Renal pelvis (tissue), 12 donors: ENCODE data around the gene KCNH2. TPM values are rescaled to one million over a fixed set of nuclear protein-coding genes. Genes with fewer than 3 reads are reported as not detected.
"Not testable (repeated sequence)": the region's sequence is repeated elsewhere in the genome, so short reads cannot be mapped to it uniquely, and the experiment has no call there.

Experiments used
- DNase-seq: peaks from one replicate; pipeline ENCODE4 v3.0.0-alpha.2; 2013
- long read RNA-seq, 16 experiments: transcript quantifications; one replicate each; lab custom pipeline, GENCODE V29; 2026
- polyA plus RNA-seq, 3 donors: library from polyadenylated mRNA; unstranded; fragments of 120-200 nt; gene quantifications; one replicate each; pipeline ENCODE4 v1.2.1, GENCODE V29; 2013; ENCODE audit not compliant: insufficient read length in 3 of 3

The KCNH2 gene
- 10 to 100 TPM; 16.9 to 22.5 (median 21.0) TPM for polyA plus RNA-seq
- long read RNA-seq, donor 1, partial matches to known transcripts, result 0 of 3 reads
- long read RNA-seq, donor 1, other reads (novel, unspliced or antisense), result 0 of 3 reads
- long read RNA-seq, donor 2, partial matches to known transcripts, result 5 of 10 reads
- long read RNA-seq, donor 2, other reads (novel, unspliced or antisense), result 0 of 10 reads
- long read RNA-seq, donor 3, partial matches to known transcripts, result 0 of 1 reads
- long read RNA-seq, donor 3, other reads (novel, unspliced or antisense), result 0 of 1 reads
- long read RNA-seq, donor 4, full-length matches to known transcripts, result 8 of 8 reads
- long read RNA-seq, donor 4, partial matches to known transcripts, result 0 of 8 reads
- long read RNA-seq, donor 4, other reads (novel, unspliced or antisense), result 0 of 8 reads
- long read RNA-seq, donor 5, partial matches to known transcripts, result 6 of 7 reads
- long read RNA-seq, donor 5, other reads (novel, unspliced or antisense), result 0 of 7 reads
- long read RNA-seq, donor 6, partial matches to known transcripts, result 0 of 1 reads
- long read RNA-seq, donor 6, other reads (novel, unspliced or antisense), result 0 of 1 reads
- long read RNA-seq, donor 7, full-length matches to known transcripts, result 11 of 11 reads
- long read RNA-seq, donor 7, partial matches to known transcripts, result 0 of 11 reads
- long read RNA-seq, donor 7, other reads (novel, unspliced or antisense), result 0 of 11 reads
- long read RNA-seq, donor 8, partial matches to known transcripts, result 0 of 2 reads
- long read RNA-seq, donor 8, other reads (novel, unspliced or antisense), result 0 of 2 reads
- long read RNA-seq, donor 9, full-length matches to known transcripts, result 3 of 3 reads
- long read RNA-seq, donor 9, partial matches to known transcripts, result 0 of 3 reads
- long read RNA-seq, donor 9, other reads (novel, unspliced or antisense), result 0 of 3 reads
- long read RNA-seq, donor 10, partial matches to known transcripts, result 5 of 8 reads
- long read RNA-seq, donor 10, other reads (novel, unspliced or antisense), result 0 of 8 reads
- long read RNA-seq, donor 11, partial matches to known transcripts, result 0 of 2 reads
- long read RNA-seq, donor 11, other reads (novel, unspliced or antisense), result 0 of 2 reads
- long read RNA-seq, donor 12, full-length matches to known transcripts, result 4 of 9 reads
- long read RNA-seq, donor 12, partial matches to known transcripts, result 5 of 9 reads
- long read RNA-seq, donor 12, other reads (novel, unspliced or antisense), result 0 of 9 reads
- long read RNA-seq, donor 13, partial matches to known transcripts, result 0 of 1 reads
- long read RNA-seq, donor 13, other reads (novel, unspliced or antisense), result 0 of 1 reads
- long read RNA-seq, donor 14, partial matches to known transcripts, result 0 of 7 reads
- long read RNA-seq, donor 14, other reads (novel, unspliced or antisense), result 0 of 7 reads
- long read RNA-seq, donor 15, partial matches to known transcripts, result 0 of 7 reads
- long read RNA-seq, donor 15, other reads (novel, unspliced or antisense), result 0 of 7 reads
- long read RNA-seq, donor 16, full-length matches to known transcripts, result 8 of 8 reads
- long read RNA-seq, donor 16, partial matches to known transcripts, result 0 of 8 reads
- long read RNA-seq, donor 16, other reads (novel, unspliced or antisense), result 0 of 8 reads

DNA sequence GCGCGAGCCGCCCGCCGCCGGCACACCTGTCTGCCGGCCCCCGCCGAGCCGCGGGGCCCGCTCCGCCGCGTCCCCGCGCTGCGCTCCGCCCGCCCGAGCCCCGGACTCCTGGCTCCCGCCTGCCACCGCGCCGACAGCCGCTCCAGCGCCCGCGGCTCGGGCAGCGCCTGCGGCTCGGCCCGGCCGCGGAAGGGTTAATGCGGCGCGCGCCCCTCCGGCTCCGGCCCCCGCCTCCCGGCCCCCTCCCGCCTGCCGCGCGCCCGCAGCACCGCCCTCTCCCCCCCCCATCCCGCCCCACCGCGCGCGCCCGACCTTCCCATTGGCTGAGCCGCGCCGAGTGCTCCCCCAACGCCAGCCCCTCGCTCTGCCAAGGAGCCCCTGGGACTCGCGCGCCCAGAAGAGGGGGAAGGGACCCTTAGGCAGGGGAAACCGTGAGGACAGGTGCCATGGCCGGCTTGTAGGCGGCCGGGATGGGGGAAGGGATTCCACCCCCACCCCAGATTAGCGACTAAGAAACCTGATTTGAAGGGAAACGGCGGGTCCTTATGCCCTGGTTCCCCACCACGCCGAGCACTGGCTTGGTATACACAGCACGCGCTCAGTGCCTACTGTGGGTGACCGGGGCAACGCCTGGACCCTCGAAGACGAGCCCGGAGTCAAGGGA is at the start of gene KCNH2:
KCNH2 (minus strand) TSS at position 196 of the 664 bp plus-strand sequence. CDS start 408 bp downstream, outside the sequence.
- no peak for DNase-seq

GRCh38 chr7:151027728-151028130 is 49.6 kb upstream of the KCNH2 start:
- DNase-seq, result not testable (repeated sequence)

DNA sequence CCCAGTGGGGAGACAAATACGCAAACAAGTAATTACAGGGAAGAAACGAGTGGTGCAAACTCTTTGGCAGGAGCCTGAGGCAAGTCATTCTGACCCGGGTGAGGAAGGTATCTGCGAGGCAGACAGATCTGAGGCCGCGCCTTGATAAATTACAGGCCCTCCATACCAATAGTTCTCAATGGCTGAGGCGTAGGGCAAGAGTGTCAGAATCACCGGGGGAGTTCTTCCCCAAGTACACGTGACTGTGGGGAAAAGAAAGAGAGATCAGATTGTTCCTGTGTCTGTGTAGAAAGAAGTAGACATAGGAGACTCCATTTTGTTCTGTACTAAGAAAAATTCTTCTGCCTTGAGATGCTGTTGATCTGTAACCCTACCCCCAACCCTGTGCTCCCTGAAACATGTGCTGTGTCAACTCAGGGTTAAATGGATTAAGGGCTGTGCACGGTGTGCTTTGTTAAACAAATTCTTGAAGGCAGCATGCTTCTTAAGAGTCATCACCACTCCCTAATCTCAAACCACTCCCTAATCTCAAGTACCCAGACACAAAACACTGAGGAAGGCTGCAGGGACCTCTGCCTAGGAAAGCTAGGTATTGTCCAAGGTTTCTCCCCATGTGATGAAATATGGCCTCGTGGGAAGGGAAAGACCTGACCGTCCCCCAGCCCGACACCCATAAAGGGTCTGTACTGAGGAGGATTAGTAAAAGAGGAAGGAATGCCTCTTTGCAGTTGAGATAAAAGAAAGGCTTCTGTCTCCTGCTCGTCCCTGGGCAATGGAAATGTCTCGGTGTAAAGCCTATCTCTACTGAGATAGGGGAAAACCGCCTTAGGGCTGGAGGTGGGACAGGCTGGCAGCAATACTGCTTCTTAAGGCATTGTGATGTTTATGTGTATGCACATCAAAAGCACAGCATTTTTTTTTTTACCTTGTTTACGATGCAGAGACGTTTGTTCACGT is 48.9 kb upstream of the KCNH2 start:
- not testable (repeated sequence) for DNase-seq

GRCh38 chr7:151025924-151026671 is 48.0 kb upstream of the KCNH2 start:
- DNase-seq, result no peak

DNA sequence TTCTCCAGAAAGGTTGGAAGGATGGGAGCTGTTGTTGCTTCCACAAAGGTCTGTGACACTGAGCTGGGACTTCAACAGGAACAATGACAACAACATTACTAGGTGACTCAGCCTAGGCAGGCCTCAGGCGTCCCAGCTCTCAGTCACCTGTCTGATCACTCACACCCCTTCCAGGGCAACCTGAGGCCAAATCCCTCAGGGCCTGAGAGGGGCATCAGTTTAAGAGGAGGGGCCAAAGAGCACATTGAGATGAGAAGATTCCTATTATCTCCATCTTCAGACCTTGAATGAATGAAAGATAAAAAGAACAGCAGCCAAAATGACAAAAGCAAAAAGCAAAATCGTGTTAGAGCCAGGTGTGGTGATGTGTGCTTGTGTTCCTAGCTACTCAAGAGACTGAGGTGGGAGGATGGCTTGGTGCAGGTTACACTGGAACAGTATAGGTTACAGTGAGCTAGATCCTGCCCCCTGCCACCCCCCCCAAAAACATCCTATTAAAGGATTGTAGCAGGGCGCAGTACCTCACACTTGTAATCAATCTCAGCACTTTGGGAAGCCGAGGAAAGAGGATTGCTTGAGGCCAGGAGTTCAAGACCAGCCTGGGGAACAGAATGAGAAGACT is 46.4 kb upstream of the KCNH2 start, which contains the start of gene ATG9B:
ATG9B (minus strand) TSS at position 60 of the 622 bp plus-strand sequence. CDS start 71 bp downstream, outside the sequence.
- no peak for DNase-seq

GRCh38 chr7:151023232-151023631 is 45.1 kb upstream of the KCNH2 start:
- DNase-seq, result no peak

DNA sequence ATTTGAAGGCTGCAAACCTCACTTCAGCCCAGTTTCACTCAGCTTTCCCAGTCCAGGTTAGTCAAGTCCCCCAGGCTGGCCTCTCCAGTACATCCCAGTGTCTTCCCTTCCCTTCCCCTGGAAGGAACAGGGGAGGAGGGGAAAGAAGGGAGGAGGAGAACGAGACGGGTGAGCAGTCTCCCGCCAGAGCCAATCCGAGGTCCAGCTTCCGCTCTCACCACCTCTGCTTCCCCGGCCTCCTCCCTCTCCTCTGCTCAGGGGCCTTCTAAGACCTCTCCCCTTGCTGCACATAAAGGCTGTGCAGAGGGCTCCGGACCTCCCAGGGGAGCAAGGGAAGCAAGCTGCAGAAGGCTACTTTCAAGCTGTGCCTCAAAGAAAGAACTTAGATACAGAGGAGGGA is 42.1 kb upstream of the KCNH2 start:
- no peak for DNase-seq

DNA sequence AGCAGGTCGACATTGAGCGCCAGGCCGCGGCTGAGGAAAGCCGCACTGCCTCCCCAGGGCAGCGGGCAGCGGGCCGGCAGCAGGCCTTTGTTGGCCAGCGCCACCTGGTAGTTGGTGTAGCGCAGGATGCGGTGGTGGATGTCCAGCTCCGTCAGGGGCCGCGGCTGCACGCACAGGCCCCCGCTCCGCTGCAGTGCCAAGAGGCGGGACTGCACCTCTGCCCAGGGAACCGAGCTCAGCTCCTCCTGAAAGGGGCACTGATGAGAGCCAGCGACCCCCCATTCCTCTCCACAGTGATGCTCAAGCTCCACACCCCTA is 41.0 kb upstream of the KCNH2 start:
- DNase-seq, result no peak

GRCh38 chr7:151018421-151019129 is 40.5 kb upstream of the KCNH2 start:
- DNase-seq, result no peak

DNA sequence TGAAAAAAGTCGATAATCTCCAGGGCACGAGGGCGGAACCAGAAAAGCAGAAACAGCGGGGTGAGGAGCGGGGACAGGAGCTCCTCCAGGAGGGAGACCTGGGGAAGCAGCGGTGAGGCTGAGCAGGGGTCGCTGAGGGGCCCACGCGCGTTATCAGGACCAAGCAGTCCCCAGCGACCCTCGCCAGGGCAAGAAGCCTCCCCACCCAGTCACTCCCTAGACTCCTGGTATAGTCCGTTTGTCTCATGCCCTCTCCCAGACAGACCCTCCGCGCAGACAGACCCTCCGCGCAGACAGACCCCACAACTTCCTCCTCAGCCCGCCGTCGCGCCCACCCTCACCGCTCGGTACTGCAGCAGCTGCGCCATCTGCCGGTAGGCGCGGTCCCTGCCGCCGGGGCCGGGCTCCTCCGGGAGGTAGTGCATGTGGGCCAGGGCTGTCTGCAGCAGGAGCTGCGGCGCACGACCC is 39.9 kb upstream of the KCNH2 start:
- peak; percentile 67 for DNase-seq

DNA sequence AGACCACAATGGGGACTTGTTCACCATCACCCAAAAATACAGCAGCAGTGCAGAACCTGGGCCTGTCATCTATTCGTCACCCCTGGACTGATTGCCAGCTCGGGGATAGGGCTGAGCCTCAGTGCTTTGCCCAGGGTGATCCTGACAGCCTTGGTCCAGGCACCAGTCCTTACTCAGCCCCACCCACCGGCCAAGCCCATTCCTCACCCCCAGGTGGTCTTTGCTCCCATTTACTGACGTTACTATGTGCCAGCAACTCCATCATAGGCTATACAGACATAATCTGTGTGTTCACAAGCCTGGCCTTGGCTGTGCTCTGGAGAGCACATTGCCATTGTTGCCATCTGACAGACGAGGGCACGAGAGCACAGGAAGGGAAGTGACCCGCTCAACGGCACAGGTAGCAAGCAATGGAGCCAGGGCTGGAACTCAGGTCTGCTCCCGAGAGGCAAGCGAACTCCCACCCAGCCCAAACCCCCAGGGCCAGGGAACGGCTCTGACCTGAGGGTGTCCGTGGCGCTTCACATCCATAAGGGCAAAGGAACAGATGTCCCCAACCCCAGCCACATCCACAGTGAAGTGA is 39.3 kb upstream of the KCNH2 start:
- DNase-seq, result no peak

GRCh38 chr7:151016942-151017341 is 38.8 kb upstream of the KCNH2 start:
- DNase-seq, result no peak

- no peak for DNase-seq
Measured at GRCh38 chr7:151016505-151016904, 38.4 kb upstream of the KCNH2 start.

- DNase-seq, result no peak
Measured at GRCh38 chr7:151015967-151016366, 37.8 kb upstream of the KCNH2 start.

DNA sequence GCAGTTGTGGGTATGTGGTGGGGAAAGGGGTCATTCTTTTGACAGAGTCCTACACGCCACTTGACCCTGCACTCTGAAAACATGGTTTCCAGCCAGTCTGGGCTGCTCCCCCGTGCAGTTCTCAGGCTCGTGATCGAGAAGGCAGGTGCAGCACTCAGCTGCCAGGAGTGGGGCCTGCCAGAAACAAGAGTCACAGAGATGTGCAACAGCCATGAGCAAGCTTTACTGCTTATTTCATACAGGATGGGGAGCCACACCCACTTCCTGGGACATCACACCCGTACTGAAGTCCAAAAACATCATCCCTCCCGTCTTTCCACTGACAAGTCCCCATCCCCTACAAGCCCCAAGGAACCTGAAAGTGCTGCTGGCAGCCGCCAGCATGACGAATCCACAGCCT is 36.8 kb upstream of the KCNH2 start:
- no peak for DNase-seq

DNA sequence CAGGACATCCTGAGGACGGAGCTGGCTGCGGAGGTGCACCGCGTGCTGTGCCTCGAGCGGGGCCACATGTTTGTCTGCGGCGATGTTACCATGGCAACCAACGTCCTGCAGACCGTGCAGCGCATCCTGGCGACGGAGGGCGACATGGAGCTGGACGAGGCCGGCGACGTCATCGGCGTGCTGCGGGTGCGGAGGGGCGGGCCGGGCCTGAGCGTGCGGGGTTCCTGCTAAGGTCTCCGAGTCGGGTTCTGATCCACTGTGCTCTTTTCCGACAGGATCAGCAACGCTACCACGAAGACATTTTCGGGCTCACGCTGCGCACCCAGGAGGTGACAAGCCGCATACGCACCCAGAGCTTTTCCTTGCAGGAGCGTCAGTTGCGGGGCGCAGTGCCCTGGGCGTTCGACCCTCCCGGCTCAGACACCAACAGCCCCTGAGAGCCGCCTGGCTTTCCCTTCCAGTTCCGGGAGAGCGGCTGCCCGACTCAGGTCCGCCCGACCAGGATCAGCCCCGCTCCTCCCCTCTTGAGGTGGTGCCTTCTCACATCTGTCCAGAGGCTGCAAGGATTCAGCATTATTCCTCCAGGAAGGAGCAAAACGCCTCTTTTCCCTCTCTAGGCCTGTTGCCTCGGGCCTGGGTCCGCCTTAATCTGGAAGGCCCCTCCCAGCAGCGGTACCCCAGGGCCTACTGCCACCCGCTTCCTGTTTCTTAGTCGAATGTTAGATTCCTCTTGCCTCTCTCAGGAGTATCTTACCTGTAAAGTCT is 35.8 kb upstream of the KCNH2 start:
- peak; percentile 87 for DNase-seq
